Subcutaneous adipose tissue (tissue), 4 donors: Measurements from ENCODE around the gene WIPF3. TPM values are rescaled to one million over a fixed set of nuclear protein-coding genes. Genes with fewer than 3 reads are reported as not detected.

Experiments used
- total RNA-seq, 4 donors: library from RNA; depleted of rRNA; stranded (reverse); fragments of >200 nt; gene quantifications; one replicate each; pipeline ENCODE4 v1.1.0, GENCODE V29; 2016
- TF ChIP-seq, protein P1 (sequence below): fragments of 450-650 bp; IDR thresholded peaks from one replicate; pipeline ENCODE4 v1.5.1; 2016; ENCODE audit warnings: low read depth, mild to moderate bottlenecking, control low read depth, antibody characterized with exemption, moderate library complexity

Gene WIPF3
- total RNA-seq, 4 donors from 2014 or later = 0.17 to 0.65 (median 0.39) TPM

DNA sequence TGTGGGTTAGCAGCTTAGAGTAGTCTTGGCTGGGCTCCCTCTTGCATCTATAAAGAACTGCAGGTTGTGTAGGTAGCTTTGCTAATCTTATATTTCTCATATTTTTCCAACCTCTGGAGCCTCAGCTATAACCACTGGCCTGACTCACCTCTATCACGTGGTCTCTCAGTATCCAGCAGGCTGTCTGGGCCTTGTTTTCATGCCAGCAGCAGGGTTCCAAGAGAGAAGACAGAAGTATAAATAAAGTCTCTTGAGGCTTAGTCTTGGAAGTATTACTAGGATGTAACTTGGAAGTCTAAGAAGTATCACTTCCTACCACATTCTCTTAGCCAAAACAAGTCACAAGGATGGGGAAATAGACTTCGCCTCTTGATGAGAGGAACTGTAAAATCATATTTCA, 73.3 kb downstream of the WIPF3 start:
- TF ChIP-seq, protein P1, sequence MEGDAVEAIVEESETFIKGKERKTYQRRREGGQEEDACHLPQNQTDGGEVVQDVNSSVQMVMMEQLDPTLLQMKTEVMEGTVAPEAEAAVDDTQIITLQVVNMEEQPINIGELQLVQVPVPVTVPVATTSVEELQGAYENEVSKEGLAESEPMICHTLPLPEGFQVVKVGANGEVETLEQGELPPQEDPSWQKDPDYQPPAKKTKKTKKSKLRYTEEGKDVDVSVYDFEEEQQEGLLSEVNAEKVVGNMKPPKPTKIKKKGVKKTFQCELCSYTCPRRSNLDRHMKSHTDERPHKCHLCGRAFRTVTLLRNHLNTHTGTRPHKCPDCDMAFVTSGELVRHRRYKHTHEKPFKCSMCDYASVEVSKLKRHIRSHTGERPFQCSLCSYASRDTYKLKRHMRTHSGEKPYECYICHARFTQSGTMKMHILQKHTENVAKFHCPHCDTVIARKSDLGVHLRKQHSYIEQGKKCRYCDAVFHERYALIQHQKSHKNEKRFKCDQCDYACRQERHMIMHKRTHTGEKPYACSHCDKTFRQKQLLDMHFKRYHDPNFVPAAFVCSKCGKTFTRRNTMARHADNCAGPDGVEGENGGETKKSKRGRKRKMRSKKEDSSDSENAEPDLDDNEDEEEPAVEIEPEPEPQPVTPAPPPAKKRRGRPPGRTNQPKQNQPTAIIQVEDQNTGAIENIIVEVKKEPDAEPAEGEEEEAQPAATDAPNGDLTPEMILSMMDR = no peak

DNA sequence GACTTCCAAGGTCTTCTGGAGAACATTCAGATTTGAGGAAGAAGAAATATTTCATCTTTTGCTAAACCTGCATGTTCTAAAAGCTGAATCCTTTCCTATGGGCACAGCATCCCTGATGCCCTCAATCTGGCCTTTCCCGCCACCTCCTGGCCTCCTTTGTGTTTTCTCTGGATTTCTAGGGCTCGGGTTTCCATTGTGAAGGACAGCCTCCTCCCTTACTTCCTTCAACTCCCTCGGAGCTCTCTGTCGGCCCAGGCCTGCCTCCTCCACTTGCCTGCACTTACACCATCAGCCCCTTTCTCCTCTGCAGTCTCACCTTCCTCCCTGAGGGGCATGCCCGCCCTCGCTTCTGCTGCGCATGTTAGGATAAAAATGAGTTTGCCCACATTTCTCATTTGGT, 75.4 kb downstream of the WIPF3 start:
- TF ChIP-seq, protein P1 = no peak

DNA sequence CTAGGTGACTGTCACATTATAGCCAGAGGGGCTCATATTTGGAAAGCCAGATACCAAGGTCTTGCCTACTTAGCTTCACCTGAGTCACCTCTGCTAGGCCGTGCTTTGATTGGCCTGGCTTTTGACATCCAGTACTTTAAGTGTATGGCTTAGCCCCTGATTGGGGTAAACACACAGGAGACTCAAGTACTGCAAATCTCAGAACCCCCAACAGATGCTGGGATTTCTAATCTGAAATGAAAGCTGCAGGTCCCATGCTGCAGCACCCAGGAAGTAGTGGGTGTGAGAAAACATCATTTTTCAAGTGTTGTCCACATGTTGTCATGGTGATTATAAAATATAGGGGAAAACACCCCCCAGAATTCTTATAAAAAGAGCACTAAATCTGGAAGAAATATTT, 76.2 kb downstream of the WIPF3 start:
- TF ChIP-seq, protein P1 = no peak

DNA sequence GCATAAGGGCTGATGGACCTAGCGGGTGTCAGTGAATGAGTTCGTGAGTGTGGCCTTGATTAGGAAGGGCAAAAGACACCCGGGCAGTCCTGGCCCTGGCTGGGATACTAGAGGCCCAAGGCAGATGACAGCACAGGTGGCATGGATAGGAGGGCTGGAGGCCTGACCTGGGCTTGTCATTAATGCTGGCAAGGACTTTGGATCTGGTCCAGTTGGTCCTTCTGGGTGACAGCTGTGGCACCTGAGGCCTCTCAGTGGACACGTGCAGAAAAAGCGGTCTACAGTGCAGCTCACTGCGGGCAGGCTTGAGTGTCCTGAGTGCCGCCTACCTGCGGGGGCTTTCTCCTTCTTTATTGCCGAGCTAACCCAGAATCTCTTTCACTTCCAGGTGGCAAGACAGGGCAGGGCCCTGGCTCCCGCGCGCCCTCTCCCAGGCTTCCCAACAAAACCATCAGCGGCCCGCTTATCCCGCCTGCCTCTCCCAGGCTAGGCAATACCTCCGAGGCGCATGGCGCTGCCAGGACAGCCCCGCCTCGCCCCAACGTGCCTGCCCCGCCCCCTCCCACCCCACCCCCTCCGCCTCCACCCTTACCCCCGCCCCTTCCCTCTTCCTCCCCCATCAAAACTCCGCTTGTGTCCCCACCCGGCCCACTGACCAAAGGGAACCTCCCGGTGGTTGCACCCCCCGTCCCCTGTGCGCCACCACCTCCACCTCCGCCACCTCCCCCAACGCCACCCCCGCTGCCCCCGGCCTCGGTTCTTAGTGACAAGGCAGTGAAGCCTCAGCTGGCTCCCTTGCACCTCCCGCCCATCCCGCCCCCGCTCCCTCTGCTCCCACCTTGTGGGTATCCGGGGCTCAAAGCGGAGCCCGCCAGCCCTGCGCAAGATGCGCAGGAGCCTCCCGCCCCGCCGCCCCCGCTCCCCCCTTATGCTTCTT, 77.4 kb downstream of the WIPF3 start:
- TF ChIP-seq, protein P1 = no peak

DNA sequence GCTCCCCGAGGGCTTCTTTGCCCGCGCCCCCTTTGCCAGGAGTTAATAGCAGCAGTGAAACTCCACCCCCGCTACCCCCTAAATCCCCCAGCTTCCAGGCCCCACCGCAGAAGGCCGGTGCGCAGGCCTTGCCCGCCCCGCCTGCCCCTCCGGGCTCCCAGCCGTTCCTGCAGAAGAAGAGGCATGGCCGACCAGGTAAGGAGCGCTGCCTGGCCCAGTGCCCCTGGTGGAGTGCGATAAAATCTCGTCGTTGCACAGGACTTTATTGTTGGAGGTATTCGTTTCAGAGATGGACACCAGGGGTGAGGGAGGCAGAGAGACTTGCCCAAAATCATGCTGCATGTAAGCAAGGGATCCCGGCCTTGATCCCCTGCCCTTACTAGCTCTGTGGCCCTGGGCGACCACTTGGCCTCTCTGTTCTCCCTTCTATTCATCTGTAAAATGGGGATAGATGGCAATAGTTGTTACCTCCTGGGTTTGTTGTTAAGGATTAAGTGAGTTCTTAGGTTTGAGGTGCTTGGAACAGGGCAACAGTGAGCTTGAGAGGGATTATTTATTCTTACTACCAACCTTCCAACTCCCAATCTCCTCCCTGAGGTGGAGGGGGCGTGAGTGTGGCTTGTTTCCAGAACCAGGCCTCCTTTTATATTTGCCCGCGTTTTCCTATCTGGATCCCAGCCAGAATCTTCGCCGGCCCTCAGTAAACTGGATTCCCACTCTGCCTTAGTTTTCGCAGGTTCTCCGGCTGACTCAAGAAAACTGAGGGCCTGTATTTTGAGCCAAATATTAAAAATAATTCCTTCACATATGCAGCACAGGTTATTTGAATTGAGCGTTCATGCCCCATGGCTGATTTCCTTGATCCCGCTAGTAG, 78.3 kb downstream of the WIPF3 start:
- TF ChIP-seq, protein P1 = no peak

DNA sequence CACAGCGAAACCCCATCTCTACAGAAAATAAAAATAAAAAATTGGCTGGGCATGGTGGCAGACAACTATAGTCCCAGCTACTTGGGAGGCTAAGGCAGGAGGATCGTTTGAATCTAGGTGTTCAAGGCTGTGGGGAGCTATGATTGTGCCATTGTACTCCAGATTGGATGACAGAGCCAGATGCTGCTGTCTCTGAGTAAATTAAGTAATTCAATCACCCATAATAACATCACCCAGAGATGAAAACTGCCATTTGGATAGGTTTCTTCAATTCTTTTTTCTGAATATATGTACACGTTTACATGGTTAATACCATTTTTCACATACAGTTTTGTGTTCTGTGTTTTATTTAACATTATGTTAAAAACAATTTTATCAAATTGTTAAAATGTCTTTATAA, 79.3 kb downstream of the WIPF3 start:
- TF ChIP-seq, protein P1 = no peak

DNA sequence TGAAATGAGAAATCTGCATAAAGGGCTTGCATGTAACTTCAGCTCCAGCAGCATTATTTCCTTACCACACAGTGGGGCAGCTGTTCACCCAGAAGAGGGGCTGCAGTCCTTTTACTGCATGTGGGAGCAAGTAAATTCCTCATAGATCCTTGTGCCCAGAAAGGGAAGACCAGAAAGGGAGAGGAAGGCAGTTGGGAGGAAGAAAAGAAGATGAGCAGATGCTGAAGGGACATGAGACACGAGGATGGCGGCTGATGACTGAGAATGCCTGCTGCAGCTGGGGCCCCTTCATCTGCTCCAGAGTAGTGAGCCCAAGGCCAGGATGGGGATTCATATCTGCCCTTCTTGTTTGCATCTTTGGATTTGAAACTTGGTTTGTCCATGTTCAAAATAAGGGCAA, 80.5 kb downstream of the WIPF3 start:
- TF ChIP-seq, protein P1 = no peak
